Measurements from ENCODE around the gene NRXN3.

NRXN3 gene

GRCh38 chr14:78232231-78233000 lies 62.2 kb downstream of the NRXN3 start:
- TF ChIP-seq, protein P1, sequence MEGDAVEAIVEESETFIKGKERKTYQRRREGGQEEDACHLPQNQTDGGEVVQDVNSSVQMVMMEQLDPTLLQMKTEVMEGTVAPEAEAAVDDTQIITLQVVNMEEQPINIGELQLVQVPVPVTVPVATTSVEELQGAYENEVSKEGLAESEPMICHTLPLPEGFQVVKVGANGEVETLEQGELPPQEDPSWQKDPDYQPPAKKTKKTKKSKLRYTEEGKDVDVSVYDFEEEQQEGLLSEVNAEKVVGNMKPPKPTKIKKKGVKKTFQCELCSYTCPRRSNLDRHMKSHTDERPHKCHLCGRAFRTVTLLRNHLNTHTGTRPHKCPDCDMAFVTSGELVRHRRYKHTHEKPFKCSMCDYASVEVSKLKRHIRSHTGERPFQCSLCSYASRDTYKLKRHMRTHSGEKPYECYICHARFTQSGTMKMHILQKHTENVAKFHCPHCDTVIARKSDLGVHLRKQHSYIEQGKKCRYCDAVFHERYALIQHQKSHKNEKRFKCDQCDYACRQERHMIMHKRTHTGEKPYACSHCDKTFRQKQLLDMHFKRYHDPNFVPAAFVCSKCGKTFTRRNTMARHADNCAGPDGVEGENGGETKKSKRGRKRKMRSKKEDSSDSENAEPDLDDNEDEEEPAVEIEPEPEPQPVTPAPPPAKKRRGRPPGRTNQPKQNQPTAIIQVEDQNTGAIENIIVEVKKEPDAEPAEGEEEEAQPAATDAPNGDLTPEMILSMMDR (IDR thresholded peaks at IDR 0.05; ENCODE audit: borderline replicate concordance, insufficient read depth, low read depth, low read length), result no peak
- H3K4me3 ChIP-seq (ENCODE audit: low read depth, low read length), result no peak overlapping the region

- no peak overlapping the region for H3K4me3 ChIP-seq (ENCODE audit: low read depth, low read length)
- TF ChIP-seq, protein P1 (IDR thresholded peaks at IDR 0.05; ENCODE audit: borderline replicate concordance, insufficient read depth, low read depth, low read length), result no peak
Measured at GRCh38 chr14:78238141-78238540, 68.0 kb downstream of the NRXN3 start.

GRCh38 chr14:78240567-78240966 lies 70.4 kb downstream of the NRXN3 start:
- no peak overlapping the region for H3K4me3 ChIP-seq (ENCODE audit: low read depth, low read length)
- TF ChIP-seq, protein P1 (IDR thresholded peaks at IDR 0.05; ENCODE audit: borderline replicate concordance, insufficient read depth, low read depth, low read length), result no peak

GRCh38 chr14:78242086-78242485 lies 71.9 kb downstream of the NRXN3 start:
- no peak overlapping the region for H3K4me3 ChIP-seq (ENCODE audit: low read depth, low read length)

GRCh38 chr14:78243187-78243586 lies 73.0 kb downstream of the NRXN3 start:
- TF ChIP-seq, protein P1 (IDR thresholded peaks at IDR 0.05; ENCODE audit: borderline replicate concordance, insufficient read depth, low read depth, low read length), result no peak
- H3K4me3 ChIP-seq (ENCODE audit: low read depth, low read length), result no peak overlapping the region

More at GRCh38 chr14:78242086-78242485, 71.9 kb downstream of the NRXN3 start:
- TF ChIP-seq, protein P1 (IDR thresholded peaks at IDR 0.05; ENCODE audit: borderline replicate concordance, insufficient read depth, low read depth, low read length), result no peak

GRCh38 chr14:78245238-78245637 lies 75.1 kb downstream of the NRXN3 start:
- TF ChIP-seq, protein P1 (IDR thresholded peaks at IDR 0.05; ENCODE audit: borderline replicate concordance, insufficient read depth, low read depth, low read length), result no peak
- H3K4me3 ChIP-seq (ENCODE audit: low read depth, low read length), result no peak overlapping the region

- TF ChIP-seq, protein P1 (IDR thresholded peaks at IDR 0.05; ENCODE audit: borderline replicate concordance, insufficient read depth, low read depth, low read length), result no peak
- no peak overlapping the region for H3K4me3 ChIP-seq (ENCODE audit: low read depth, low read length)
Measured at GRCh38 chr14:78248501-78249090, 78.4 kb downstream of the NRXN3 start.
